ENCODE measurements around the gene COL8A1. TPM values are rescaled to one million over a fixed set of nuclear protein-coding genes. Genes with fewer than 3 reads are reported as not detected.
A peak's percentile ranks its signal among the peaks of the same experiment; 100 is the strongest.

The COL8A1 gene
- total RNA-seq, 4 donors from 2014 or later, result 2.2 to 8.6 (median 5.1) TPM

DNA sequence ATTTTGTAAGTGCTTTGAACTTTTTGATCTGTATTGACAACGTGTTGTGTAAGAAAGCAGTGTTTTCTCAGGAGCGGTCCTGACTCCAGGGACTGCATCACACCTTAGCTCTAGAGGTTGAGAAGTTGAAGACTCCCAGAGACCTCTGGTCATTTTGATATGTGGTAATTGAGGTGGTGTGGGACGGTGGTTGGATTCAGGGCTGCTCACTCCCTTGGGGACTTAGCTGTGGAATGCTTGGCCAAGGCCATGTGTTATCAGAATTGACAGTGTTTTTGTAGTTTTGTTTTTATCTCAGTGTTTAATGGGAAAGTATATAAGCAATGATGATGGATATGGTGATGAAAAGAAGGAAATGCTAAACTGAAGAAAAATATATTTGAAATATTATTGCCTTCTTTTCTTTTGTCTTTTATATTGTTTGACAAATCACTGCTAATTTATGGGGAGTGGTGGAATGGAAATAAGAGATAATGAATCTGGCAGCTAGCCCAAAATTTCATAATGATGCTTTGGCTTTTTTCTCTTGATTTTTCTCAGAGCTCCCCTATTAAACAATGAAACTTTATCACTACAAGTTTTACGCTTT is 195.3 kb downstream of the COL8A1 start:
- intact Hi-C loops (cut with DNase I; ENCODE audit: low total_unique reads), result no loop called here
- DNase-seq (no peak), ATAC-seq (no peak)
- Histone ChIP-seq H3K9me3 (no peaks in the 10 kb centered on the region), H3K4me3 (no peak overlapping the region), H3K27ac (peak overlapping the region; percentile 4 to 66 (median 48)), H3K36me3 (no peaks in the 10 kb centered on the region), H3K4me1 (peaks cover 7 to 12% of the 10 kb centered on the region in 2 donors), H3K27me3 (no peaks in the 10 kb centered on the region)
- in situ Hi-C loops (cut with MboI; ENCODE audit: low sequenced_read_pairs in 4 of 4), result loop anchor here (5.0 to 25.0 kb wide), 6 partner anchors 229 to 761 kb away; no protein-coding TSS in a partner anchor
- TF ChIP-seq, protein P1, sequence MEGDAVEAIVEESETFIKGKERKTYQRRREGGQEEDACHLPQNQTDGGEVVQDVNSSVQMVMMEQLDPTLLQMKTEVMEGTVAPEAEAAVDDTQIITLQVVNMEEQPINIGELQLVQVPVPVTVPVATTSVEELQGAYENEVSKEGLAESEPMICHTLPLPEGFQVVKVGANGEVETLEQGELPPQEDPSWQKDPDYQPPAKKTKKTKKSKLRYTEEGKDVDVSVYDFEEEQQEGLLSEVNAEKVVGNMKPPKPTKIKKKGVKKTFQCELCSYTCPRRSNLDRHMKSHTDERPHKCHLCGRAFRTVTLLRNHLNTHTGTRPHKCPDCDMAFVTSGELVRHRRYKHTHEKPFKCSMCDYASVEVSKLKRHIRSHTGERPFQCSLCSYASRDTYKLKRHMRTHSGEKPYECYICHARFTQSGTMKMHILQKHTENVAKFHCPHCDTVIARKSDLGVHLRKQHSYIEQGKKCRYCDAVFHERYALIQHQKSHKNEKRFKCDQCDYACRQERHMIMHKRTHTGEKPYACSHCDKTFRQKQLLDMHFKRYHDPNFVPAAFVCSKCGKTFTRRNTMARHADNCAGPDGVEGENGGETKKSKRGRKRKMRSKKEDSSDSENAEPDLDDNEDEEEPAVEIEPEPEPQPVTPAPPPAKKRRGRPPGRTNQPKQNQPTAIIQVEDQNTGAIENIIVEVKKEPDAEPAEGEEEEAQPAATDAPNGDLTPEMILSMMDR (IDR thresholded peaks at IDR 0.05 in 4 of 5, conservative IDR thresholded peaks at IDR 0.05 in 1 of 5), result no peak
- TF ChIP-seq POLR2A (IDR thresholded peaks at IDR 0.05), result no peak

DNA sequence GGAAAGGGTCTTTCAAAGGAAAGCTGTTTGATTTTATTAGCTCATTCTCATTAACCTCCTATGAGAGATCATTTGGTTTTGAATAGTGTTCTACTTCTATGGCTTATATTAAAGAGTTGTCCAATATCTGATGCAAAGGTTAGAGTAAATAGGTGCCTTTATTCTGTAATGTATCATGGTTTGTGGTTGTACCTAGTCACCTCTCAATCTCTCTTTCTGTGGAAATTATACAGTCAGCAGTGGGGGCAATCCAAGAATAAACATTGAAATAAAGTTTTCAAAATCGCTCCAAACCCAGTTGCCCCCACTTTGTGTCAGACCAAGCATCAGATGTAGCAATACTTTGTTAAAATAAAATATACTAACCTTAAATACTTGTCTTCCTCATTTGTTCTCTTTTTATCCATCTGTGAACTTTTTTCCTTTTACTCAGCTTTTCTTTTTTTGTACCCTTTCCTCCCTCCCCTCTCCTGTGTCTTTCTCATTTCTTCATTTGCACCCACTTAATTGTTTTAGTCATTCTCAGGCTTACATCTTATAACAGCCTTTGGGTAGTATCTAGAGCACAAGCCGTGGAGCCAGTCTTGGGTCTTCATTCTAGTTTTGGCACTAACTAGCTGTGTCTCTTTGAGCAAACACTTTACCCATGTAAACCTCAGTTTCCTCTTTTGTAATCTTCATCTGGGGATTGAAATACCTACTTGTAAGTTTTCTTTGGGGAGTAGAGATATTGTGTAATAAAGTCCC is 196.0 kb downstream of the COL8A1 start:
- Histone ChIP-seq H3K9me3 (no peaks in the 10 kb centered on the region), H3K36me3 (no peaks in the 10 kb centered on the region), H3K4me3 (no peak overlapping the region), H3K27me3 (no peaks in the 10 kb centered on the region), H3K27ac (peak overlapping the region in 3 of 4 donors; percentile 16 to 66 (median 59)), H3K4me1 (peaks cover 7 to 12% of the 10 kb centered on the region in 2 donors)
- no peak for ATAC-seq
- TF ChIP-seq, protein P1 (IDR thresholded peaks at IDR 0.05 in 4 of 5, conservative IDR thresholded peaks at IDR 0.05 in 1 of 5), result no peak
- no peak for TF ChIP-seq POLR2A (IDR thresholded peaks at IDR 0.05)
- intact Hi-C loops (cut with DNase I; ENCODE audit: low total_unique reads), result no loop called here
- no peak for DNase-seq
- in situ Hi-C loops (cut with MboI; ENCODE audit: low sequenced_read_pairs in 4 of 4), result loop anchor here (5.0 to 25.0 kb wide), 6 partner anchors 228 to 760 kb away; no protein-coding TSS in a partner anchor

DNA sequence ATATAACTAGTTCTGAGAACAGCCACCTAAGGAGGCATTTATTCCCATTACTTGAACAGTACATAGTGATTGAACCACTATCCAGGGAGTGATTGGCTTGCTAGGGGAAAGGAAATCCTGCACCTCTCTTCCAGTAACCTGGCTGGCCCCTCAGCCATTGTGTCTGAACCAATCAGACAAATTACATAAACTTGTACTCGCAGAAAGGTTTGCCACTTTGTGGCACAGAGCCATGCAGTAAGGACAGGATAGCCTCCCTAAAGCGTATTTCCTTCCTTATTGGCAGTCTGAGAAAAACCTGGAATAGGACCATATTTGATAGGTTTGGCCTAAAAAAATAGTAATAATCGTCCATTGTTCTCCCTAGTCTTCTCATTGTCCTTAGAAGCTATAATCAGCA is 198.3 kb downstream of the COL8A1 start:
- DNase-seq (no peak), ATAC-seq (no peak)
- peaks cover 7 to 12% of the 10 kb centered on the region in 2 donors for H3K4me1 ChIP-seq
- no peaks in the 10 kb centered on the region for H3K27me3 ChIP-seq
- intact Hi-C loops (cut with DNase I; ENCODE audit: low total_unique reads) (no loop called here), in situ Hi-C loops (cut with MboI; ENCODE audit: low sequenced_read_pairs in 4 of 4) (loop anchor here (5.0 to 25.0 kb wide), 5 partner anchors 226 to 758 kb away; no protein-coding TSS in a partner anchor)
- no peak overlapping the region for H3K4me3 ChIP-seq
- TF ChIP-seq, protein P1 (IDR thresholded peaks at IDR 0.05 in 4 of 5, conservative IDR thresholded peaks at IDR 0.05 in 1 of 5), result no peak
- TF ChIP-seq POLR2A (IDR thresholded peaks at IDR 0.05), result no peak
- H3K36me3 ChIP-seq, result no peaks in the 10 kb centered on the region
- no peaks in the 10 kb centered on the region for H3K9me3 ChIP-seq
- peak overlapping the region; percentile 1 to 39 (median 22) for H3K27ac ChIP-seq

DNA sequence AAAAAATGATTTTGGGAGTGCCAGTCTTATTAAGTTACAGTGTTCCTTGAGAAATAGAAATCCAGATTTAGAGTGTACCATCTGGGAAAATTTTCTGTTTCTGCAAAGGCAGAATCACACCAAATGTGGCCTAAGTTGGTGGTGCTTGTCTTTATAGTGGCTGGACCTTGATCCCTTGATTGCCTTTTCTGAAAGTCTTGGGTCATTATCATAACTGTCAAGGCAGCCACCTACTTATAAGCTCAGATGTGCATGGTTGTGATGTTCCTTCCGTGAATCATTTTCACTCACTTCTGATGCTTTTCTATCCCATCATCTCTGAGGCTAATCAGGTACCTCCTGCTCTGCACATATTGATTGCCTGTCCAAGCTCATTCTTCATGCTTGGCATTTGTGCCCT is 199.3 kb downstream of the COL8A1 start:
- Histone ChIP-seq H3K27ac (peak overlapping the region in 3 of 4 donors; percentile 16 to 39 (median 24)), H3K36me3 (no peaks in the 10 kb centered on the region), H3K9me3 (no peaks in the 10 kb centered on the region), H3K27me3 (no peaks in the 10 kb centered on the region), H3K4me3 (no peak overlapping the region), H3K4me1 (peaks cover 7 to 12% of the 10 kb centered on the region in 2 donors)
- intact Hi-C loops (cut with DNase I; ENCODE audit: low total_unique reads), result no loop called here
- no peak for DNase-seq
- TF ChIP-seq, protein P1 (IDR thresholded peaks at IDR 0.05 in 4 of 5, conservative IDR thresholded peaks at IDR 0.05 in 1 of 5), result no peak
- no peak for TF ChIP-seq POLR2A (IDR thresholded peaks at IDR 0.05)
- in situ Hi-C loops (cut with MboI; ENCODE audit: low sequenced_read_pairs in 4 of 4), result loop anchor here (5.0 to 25.0 kb wide), 5 partner anchors 225 to 757 kb away; no protein-coding TSS in a partner anchor
- ATAC-seq, result no peak

Measured in gastrocnemius medialis (tissue), 4 donors.